Aorta (tissue), 5 donors: Measurements from ENCODE around the gene UPP2. TPM values are rescaled to one million over a fixed set of nuclear protein-coding genes. Genes with fewer than 3 reads are reported as not detected.

Source experiments
- ATAC-seq: fragments of 200-7000 bp; cut with Tn5 transposase; one replicate; pipeline ENCODE4 v1.9.1; 2022; ENCODE audit warnings: moderate library complexity; ENCODE audit not compliant: low FRiP score
- DNase-seq, 2 donors: peaks; one replicate each; pipeline ENCODE4 v3.0.0-alpha.2; 2020
- H3K27ac ChIP-seq, 2 donors: one replicate each; pipeline ENCODE4 v1.5.1; 2013; ENCODE audit warnings: low read length in 2 of 2, mild to moderate bottlenecking in 2 of 2, moderate library complexity in 2 of 2, control low read depth in 1 of 2, inconsistent platforms in 1 of 2, low read depth in 1 of 2
- H3K27me3 ChIP-seq, 2 donors: one replicate each; pipeline ENCODE4 v1.6.1; 2013; ENCODE audit warnings: control low read depth in 1 of 2, low read length in 1 of 2, mild to moderate bottlenecking in 1 of 2, moderate library complexity in 1 of 2; ENCODE audit not compliant: insufficient read depth in 2 of 2, control insufficient read depth in 1 of 2
- H3K36me3 ChIP-seq, 2 donors: one replicate each; pipeline ENCODE4 v1.6.1; 2013; ENCODE audit warnings: control low read depth in 1 of 2, low read length in 1 of 2, mild to moderate bottlenecking in 1 of 2; ENCODE audit not compliant: insufficient read depth in 2 of 2, control insufficient read depth in 1 of 2
- H3K4me1 ChIP-seq, 2 donors: one replicate each; pipeline ENCODE4 v1.6.1; 2013; ENCODE audit warnings: low read length in 2 of 2, control low read depth in 1 of 2, mild to moderate bottlenecking in 1 of 2, moderate library complexity in 1 of 2; ENCODE audit not compliant: insufficient read depth in 2 of 2, control insufficient read depth in 1 of 2
- H3K4me3 ChIP-seq, 2 donors: one replicate each; pipeline ENCODE4 v1.5.1; 2013; ENCODE audit warnings: low read length in 2 of 2, control low read depth in 1 of 2, mild to moderate bottlenecking in 1 of 2
- H3K9me3 ChIP-seq: one replicate; pipeline ENCODE4 v1.6.1; 2013; ENCODE audit warnings: mild to moderate bottlenecking, low read length; ENCODE audit not compliant: control insufficient read depth
- WGBS, 2 donors: extraction: QIAGEN DNeasy Blood & Tissue Kit; methylation state at CpG; one replicate each; pipeline ENCODE4 v1.1.7; 2013; 5-methylcytosine and 5-hydroxymethylcytosine counted together
- intact Hi-C, 2 donors: fragments of 100-400 bp; cut with DNase I; formaldehyde crosslinking; loops; one replicate each; pipeline versions ENCODE4 v1.14.2 to v1.15.0; 2022
- polyA plus RNA-seq, 2 donors: library from polyadenylated mRNA; stranded (reverse); fragments of 200-250 nt; gene quantifications; one replicate each; pipeline ENCODE4 v1.2.3, GENCODE V29; 2013
- total RNA-seq, 2 donors: library from RNA; stranded (reverse); fragmentation: NEBNext Ultra II Directional; extraction: Animal tissue kit (Norgen Biotek cat#: 25700); gene quantifications; one replicate each; pipeline ENCODE4 v1.2.1, GENCODE V29; 2021
- donor health status: healthy with polysubstance abuse.
- donor health status: Bipolar disorder and iron deficiency.
- donor health status: DM: no; HTN: no; CAD: no.
- donor health status: DM: no; HTN: no; CAD: no.
- donor health status: DM: yes; HTN: yes; CAD: no.

UPP2 gene
- total and polyA plus RNA-seq, 4 donors = not detected

DNA sequence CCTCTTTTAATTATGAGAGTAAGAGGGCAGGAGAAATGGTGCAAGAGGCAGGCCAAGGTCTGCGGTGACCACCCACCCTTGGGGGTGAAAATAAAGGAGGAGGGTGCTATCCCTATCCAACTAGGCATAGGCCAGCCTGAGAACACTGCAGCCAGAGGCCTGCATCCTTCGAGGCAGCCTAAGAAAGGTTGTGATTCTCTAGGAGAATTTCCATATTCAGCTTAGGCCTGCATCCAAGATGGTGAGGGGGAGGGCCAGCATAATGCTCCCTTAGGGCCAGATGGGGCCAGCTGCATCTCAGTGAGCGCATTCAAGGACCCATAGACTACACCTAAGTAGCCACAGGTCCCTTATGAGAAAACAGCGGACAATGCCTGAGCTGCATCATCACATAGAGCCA is 3.5 kb upstream of the UPP2 start:
- no peak for ATAC-seq
- Histone ChIP-seq H3K36me3 (no peaks in the 10 kb centered on the region), H3K4me1 (no peaks in the 10 kb centered on the region), H3K4me3 (no peak overlapping the region), H3K27me3 (no peaks in the 10 kb centered on the region), H3K9me3 (no peaks in the 10 kb centered on the region), H3K27ac (no peak overlapping the region)
- intact Hi-C loops = no loop called here
- WGBS, 2 donors = 82 to 86% methylated on average over 4 of the region's 4 CpGs
- no peak for DNase-seq

DNA sequence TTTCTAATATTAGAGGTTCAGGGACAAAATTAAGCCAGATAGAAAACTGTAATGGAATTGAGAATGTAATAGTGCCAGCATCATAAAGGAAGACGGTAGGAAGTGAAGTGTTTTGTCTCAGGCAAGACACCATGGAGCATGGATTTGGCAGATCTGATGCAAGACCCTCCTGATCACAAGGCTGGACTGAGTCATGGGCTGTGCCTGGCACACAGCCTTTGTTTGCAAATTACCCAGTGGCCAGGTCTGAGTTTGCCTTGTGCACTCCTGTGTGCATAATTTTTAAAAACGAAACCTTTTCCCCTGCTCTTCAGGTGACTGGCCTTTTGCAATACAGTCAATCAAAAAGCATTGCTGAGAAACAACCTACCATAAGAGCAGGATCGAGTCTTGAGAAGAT is 2.0 kb upstream of the UPP2 start:
- WGBS, 2 donors = 76 to 87% methylated on average over 3 of the region's 3 CpGs
- no peaks in the 10 kb centered on the region for H3K27me3 ChIP-seq
- ATAC-seq (no peak), DNase-seq (no peak)
- no peaks in the 10 kb centered on the region for H3K4me1 ChIP-seq
- no peaks in the 10 kb centered on the region for H3K36me3 ChIP-seq
- no peak overlapping the region for H3K4me3 ChIP-seq
- intact Hi-C loops = no loop called here
- H3K27ac ChIP-seq = no peak overlapping the region
- no peaks in the 10 kb centered on the region for H3K9me3 ChIP-seq

DNA sequence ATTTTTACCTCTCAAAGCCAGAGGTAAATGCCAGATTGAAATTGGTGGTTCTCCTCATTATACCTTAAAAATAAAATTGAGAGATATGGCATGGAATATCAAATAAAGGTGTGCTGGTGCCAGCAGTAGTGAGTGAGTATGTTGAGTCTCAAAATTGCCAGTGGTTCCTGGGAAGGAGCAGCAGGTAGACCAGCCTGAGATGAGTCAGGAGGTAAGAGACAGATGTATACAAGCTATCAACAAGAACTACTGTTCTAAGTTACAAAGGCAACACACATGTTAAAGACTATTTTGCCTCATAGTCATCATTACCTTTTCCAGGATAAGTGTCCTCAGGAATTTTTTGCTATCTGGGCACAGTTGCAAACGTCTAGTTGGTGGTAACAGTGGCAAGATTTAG is 1.3 kb upstream of the UPP2 start:
- Histone ChIP-seq H3K27ac (no peak overlapping the region), H3K4me3 (no peak overlapping the region), H3K4me1 (no peaks in the 10 kb centered on the region), H3K36me3 (no peaks in the 10 kb centered on the region), H3K9me3 (no peaks in the 10 kb centered on the region), H3K27me3 (no peaks in the 10 kb centered on the region)
- ATAC-seq (no peak), DNase-seq (no peak)
- intact Hi-C loops = no loop called here
- 50 to 65% methylated on average over 1 of the region's 1 CpG for WGBS, 2 donors

DNA sequence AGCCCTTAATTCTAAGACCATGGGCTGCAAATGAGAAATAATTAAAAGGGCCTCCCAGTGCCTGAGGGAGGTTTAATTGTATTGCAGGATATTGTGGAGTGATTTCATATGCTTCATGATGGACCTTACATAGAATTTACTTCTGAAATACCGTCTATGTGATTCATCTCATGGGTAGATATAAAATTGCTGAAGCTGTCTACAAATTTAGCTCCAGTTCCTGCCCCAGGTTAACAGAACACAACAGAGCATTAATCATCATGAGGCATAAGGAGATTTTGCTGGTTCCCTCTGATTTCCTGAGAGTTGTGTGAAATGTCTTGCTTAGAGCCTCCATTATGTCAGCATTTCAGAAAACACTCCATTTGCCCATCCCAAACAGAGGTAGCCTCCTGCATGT is 770 bp downstream of the UPP2 start:
- no peaks in the 10 kb centered on the region for H3K9me3 ChIP-seq
- intact Hi-C loops = no loop called here
- H3K36me3 ChIP-seq = no peaks in the 10 kb centered on the region
- no peaks in the 10 kb centered on the region for H3K4me1 ChIP-seq
- no peak overlapping the region for H3K27ac ChIP-seq
- 44 to 49% methylated on average over 1 of the region's 1 CpG for WGBS, 2 donors
- no peak overlapping the region for H3K4me3 ChIP-seq
- no peak for ATAC-seq
- DNase-seq = no peak
- no peaks in the 10 kb centered on the region for H3K27me3 ChIP-seq

DNA sequence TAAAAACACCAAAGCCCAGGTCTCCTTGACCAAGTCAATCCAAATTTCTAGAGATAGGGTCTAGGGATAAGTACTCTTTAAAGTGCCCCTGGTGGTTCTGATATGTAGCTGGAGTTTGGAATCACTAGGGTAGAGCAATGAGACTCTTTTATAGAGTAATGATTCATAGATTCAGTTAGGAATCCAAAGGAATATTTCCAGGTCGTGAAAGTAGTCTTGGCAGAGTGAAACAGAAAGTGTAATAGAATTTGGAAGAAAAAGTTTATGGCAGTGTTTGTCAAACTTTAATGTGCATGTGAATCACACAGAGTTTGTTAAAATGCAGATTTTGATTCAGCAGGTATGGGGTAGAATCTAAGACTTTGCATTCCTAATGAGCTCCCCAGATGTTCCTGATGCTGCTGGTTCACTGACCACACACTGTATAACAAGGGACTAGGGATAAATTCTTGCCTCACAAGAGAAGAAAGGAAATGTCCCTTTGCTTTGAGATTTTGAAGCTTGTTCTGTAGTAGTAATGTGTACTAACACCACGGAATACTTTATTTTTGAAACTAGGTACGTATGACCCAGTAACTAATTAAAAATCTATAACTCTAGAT is 1.8 kb downstream of the UPP2 start:
- intact Hi-C loops = no loop called here
- no peak overlapping the region for H3K27ac ChIP-seq
- H3K4me1 ChIP-seq = no peaks in the 10 kb centered on the region
- ATAC-seq = no peak
- WGBS, 2 donors = 51 to 57% methylated on average over 3 of the region's 3 CpGs
- no peaks in the 10 kb centered on the region for H3K9me3 ChIP-seq
- H3K27me3 ChIP-seq = no peaks in the 10 kb centered on the region
- no peak for DNase-seq
- no peak overlapping the region for H3K4me3 ChIP-seq
- no peaks in the 10 kb centered on the region for H3K36me3 ChIP-seq

DNA sequence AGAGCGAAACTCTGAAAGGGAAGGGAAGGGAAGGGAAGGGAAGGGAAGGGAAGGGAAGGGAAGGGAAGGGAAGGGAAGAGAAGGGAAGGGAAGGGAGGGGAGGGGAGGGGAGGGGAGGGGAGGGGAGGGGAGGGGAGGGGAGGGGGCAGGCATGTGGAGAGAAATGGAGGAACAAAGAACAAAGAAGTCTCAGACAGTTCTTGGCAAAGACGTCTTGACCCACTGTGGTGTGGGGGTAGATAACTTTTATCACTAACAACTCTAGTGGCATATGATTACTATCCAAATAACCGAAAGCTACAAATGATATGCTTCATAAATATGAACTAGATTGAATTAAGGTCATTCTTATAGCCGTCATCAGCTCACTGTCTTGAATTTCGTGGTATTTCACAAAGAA is 3.2 kb downstream of the UPP2 start:
- Histone ChIP-seq H3K27me3 (no peaks in the 10 kb centered on the region), H3K9me3 (peaks cover 2% of the 10 kb centered on the region), H3K27ac (no peak overlapping the region), H3K4me1 (no peaks in the 10 kb centered on the region), H3K4me3 (no peak overlapping the region), H3K36me3 (no peaks in the 10 kb centered on the region)
- intact Hi-C loops = no loop called here
- WGBS, 2 donors = 72 to 79% methylated on average over 4 to 5 of the region's 5 CpGs
- ATAC-seq = no peak
- DNase-seq = no peak

DNA sequence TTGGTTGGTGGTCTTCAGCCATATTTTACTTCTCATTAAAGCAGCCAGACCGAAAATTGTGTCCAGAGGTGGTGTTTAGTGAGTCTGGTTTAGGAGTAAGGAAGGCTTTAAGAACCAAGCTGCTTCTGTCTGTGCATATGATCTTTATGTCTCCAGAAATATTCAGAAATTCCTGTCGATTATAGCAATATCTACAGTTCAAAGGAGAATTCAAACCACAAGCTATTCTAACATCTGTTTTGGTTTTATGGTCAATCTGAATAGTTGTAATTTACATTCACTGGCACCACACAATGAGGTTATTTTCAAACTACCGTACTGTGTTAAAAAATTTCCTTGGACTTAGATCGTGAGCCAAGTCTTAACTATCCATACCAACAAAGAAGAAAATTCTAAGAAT is 11.3 kb downstream of the UPP2 start:
- H3K4me3 ChIP-seq = no peak overlapping the region
- peaks cover 0 to 1% of the 10 kb centered on the region in 2 donors for H3K27me3 ChIP-seq
- DNase-seq (no peak), ATAC-seq (no peak)
- H3K36me3 ChIP-seq = no peaks in the 10 kb centered on the region
- H3K27ac ChIP-seq = no peak overlapping the region
- intact Hi-C loops = no loop called here
- no peaks in the 10 kb centered on the region for H3K4me1 ChIP-seq
- 52 to 68% methylated on average over 4 of the region's 4 CpGs for WGBS, 2 donors
- H3K9me3 ChIP-seq = peaks cover 2% of the 10 kb centered on the region

DNA sequence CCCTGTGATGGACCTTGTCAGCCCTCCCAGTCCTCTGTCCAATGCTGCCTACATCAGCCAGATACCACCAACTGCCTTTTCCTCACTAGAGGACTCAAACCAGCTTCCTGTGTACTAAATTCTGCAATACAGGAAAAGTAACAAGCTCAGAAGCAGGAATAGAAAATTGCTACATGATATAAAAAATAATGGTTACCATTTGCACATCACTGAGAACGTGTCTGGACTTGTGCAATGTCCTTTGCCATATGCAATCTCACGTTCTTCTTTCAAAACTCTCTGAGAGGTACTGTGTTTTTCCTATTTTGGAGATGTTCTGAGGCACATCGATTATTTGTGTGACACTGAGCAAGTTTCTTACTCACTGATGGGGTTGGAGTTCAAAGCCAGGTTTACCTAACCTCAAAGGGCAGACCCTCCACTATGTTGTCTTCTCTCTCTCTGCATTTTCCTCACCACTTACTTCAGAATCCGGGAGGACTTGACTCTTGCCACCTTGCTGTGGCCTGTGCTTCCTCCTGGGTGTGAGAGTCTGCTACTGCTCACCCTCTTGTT is 12.1 kb downstream of the UPP2 start:
- peaks cover 0 to 1% of the 10 kb centered on the region in 2 donors for H3K27me3 ChIP-seq
- DNase-seq (no peak), ATAC-seq (no peak)
- intact Hi-C loops = no loop called here
- WGBS, 2 donors = 54 to 69% methylated on average over 4 of the region's 4 CpGs
- H3K9me3 ChIP-seq = peaks cover 2% of the 10 kb centered on the region
- no peaks in the 10 kb centered on the region for H3K36me3 ChIP-seq
- no peak overlapping the region for H3K27ac ChIP-seq
- H3K4me1 ChIP-seq = no peaks in the 10 kb centered on the region
- H3K4me3 ChIP-seq = no peak overlapping the region

DNA sequence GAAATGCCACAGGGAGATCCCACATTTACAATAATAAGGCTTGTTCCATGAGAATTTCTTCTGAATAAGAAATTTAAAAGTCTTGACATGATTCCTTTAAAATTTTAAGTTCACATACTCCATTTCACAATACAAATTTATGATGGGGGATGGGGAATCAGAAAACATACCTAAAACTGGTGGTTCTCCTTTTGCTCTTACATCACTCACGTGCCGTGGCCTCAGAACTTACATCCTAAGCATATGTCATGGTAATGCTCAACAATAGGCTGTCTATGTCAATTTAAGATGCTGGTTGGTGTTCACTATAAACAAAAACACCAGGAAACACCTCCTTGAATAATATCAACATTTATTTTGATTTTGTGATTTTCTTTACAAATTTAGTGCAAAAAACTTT is 12.8 kb downstream of the UPP2 start:
- H3K27ac ChIP-seq = no peak overlapping the region
- intact Hi-C loops = no loop called here
- no peaks in the 10 kb centered on the region for H3K9me3 ChIP-seq
- H3K36me3 ChIP-seq = no peaks in the 10 kb centered on the region
- 46 to 63% methylated on average over 2 of the region's 2 CpGs for WGBS, 2 donors
- no peaks in the 10 kb centered on the region for H3K4me1 ChIP-seq
- no peak overlapping the region for H3K4me3 ChIP-seq
- H3K27me3 ChIP-seq = peaks cover 0 to 1% of the 10 kb centered on the region in 2 donors
- DNase-seq = no peak
- ATAC-seq = no peak
